ENCODE data around the gene CARS2.
A peak's percentile ranks its signal among the peaks of the same experiment; 100 is the strongest.
"Not testable (repeated sequence)": the region's sequence is repeated elsewhere in the genome, so short reads cannot be mapped to it uniquely, and the experiment has no call there.

Gene CARS2, protein sequence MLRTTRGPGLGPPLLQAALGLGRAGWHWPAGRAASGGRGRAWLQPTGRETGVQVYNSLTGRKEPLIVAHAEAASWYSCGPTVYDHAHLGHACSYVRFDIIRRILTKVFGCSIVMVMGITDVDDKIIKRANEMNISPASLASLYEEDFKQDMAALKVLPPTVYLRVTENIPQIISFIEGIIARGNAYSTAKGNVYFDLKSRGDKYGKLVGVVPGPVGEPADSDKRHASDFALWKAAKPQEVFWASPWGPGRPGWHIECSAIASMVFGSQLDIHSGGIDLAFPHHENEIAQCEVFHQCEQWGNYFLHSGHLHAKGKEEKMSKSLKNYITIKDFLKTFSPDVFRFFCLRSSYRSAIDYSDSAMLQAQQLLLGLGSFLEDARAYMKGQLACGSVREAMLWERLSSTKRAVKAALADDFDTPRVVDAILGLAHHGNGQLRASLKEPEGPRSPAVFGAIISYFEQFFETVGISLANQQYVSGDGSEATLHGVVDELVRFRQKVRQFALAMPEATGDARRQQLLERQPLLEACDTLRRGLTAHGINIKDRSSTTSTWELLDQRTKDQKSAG

DNA sequence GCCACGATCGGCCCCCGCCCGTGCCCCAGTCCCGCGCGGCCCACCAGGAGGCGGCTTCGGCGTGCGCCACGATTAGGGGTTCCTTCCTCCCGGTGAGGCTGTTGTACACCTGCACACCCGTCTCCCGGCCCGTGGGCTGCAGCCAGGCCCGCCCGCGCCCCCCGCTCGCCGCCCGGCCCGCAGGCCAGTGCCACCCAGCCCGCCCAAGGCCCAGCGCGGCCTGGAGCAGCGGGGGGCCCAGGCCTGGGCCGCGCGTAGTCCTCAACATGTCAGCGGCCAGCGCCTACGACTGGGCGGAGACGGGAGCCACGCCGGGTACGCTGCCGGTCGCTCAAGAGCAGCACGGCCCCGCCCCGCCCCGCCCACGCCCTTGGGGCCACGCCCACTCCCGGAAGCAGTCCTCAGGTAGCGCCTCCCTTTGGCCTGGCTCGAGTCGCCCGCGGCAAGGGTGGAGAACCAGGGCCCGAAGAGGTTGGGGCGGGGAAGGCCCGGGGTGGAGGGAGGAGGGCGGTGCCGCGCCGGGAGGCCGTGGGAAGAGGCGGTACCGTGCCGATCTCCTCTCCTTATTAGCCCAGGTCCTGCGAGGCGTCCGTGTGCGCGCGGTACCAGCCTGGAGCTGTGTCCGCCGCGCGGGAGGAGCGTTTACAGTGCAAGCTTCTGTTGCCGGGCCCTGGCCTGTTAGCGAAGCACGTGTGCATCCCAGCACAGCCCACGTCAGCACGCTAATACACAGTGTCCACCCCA lies at the start of gene CARS2:
Gene CARS2, minus strand, starts transcription at position 291 of the 744 bp plus-strand sequence. Its CDS starts 23 bp downstream, at position 268.
- peak; percentile 93 for DNase-seq

DNA sequence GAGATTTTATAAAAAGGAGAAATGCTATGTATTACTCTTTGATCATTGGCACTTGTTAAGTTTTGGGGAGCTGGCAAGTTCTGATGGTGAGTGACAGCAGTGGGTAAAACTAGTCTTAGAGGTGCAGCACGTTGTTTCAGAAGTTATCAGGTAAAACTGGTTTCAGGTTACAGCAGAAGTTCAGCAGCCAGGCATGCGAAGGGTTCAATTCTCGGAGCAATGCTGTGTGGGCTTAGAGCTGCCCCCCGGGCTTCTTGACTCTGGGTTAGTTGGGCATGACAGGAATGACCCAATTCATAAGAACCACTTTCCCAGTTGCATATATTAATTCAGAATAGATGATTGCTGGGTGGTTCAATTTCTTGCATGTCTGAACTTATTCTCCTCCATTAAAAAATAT lies 42.4 kb upstream of the CARS2 start:
- DNase-seq, result no peak

DNA sequence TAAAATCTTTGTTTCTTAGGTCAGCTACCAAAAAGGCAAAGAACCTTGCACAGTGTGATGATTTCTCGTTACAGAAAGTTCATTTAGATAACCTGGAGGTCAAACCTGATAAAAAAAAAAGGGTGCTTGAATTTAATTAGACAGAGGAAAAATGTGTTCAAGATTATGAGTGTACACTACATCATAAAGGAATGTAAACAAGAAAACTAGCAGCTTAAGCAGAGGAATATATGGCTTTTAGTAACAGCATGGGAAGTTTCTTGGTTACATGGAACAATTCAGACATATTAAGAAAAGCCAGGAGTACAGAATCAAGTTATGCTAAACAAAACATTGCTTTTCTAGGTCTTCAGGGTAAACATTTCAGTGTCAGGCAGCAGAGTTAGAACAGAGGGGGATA lies 40.5 kb upstream of the CARS2 start:
- no peak for DNase-seq

DNA sequence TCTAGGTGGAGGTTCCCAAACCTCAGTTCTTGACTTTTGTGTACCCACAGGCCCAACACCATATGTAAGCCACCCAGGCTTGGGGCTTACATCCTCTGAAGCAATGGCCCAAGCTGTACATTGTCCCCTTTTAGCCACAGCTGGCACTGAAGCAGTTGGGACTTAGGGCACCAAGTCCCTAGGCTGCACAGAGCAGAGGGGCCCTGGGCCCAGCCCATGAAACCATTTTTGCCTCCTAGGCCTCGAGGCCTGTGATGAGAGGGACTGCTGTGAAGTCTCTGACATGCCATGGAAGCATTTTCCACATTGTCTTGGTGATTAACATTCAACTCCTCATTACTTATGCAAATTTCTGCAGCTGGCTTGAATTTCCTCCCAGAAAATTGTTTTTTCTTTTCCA lies 37.8 kb upstream of the CARS2 start:
- DNase-seq, result no peak

DNA sequence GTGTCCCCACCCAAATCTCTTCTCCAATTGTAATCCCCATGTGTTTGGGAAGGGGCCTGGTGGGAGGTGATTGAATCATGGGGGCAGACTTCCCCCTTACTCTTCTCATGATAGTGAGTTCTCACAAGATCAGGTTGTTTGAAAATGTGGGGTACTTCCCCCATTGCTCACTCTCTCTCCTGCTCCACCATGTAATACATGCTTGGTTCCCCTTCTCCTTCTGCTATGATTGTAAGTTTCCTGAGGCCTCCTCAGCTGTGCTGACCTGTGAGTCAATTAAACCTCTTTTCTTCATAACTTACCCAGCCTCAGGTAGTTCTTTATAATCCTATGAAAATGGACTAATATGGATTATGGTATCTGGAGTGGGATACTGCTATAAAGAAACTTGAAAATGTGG lies 31.6 kb upstream of the CARS2 start:
- DNase-seq, result no peak

DNA sequence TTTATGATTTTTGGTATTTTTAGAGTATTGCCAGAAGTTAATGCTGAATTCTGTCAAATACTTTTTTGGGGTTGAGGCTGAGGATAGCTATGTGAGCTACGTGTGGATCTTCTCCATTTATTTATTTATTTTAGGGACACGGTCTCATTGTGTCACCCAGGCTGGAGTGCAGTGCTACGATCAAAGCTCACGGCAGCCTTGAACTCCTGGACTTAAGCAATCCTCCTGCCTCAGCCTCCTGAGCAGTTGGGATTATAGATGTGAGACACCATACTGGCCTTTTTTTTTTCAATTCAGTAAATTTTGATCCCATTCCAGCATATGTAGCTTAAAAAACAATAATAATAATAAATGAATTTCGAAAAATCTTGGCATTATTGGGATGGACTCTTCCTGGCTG lies 28.6 kb upstream of the CARS2 start:
- DNase-seq, result no peak

DNA sequence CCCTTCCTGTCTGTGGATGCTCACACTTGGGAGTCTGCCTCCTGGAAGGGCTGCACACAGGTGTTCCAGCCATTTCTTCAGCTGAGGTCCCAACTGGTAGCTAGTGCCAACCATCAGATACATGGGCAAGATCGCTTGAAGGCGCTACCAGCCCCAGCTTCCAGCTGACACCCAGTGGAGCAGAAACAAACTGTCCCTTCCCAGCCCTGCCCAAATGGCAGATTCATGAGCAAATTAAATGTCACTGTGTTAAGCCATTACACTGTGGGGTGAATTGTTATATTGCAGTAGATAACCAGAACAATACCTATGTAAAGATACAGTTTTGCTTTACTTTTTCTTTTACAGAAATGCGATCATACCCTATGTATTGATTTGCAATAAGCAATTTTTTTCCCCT lies 25.2 kb upstream of the CARS2 start:
- no peak for DNase-seq

DNA sequence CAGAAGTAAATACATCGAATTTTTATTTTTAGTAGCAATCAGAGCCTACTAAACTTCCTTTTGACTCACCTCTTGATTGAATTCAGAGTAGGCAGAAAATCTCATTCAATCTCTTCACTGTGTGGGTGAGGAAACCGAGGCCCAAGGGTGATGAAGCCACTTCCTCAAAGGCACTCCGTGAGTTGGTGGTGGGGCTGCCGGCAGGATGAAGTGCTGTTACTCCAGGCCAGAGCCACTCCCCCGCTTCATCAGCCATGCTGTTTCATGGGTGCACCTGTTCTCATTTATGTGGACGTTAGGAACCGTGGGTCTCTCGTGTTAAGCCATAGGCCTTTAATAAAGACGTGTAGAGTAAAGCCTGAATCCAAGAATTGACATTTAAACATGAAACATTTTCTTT lies 20.8 kb upstream of the CARS2 start:
- DNase-seq, result peak; percentile 48

DNA sequence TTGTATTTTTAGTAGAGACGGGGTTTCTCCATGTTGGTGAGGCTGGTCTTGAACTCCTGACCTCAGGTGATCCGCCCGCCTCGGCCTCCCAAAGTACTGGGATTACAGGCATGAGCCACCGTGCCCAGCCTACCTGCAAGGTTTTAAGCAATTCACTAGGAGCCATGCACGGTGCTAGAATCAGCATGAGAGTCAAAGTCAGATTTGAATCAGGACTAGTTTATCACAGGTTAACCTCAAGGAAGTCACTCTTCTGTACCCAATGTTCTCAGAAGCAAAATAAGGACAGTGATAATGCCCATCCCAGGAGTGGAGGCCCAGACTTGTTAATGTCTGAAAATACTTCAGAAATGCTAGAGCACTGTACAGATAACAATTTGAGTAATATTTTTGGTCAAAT lies 20.2 kb upstream of the CARS2 start:
- not testable (repeated sequence) for DNase-seq

DNA sequence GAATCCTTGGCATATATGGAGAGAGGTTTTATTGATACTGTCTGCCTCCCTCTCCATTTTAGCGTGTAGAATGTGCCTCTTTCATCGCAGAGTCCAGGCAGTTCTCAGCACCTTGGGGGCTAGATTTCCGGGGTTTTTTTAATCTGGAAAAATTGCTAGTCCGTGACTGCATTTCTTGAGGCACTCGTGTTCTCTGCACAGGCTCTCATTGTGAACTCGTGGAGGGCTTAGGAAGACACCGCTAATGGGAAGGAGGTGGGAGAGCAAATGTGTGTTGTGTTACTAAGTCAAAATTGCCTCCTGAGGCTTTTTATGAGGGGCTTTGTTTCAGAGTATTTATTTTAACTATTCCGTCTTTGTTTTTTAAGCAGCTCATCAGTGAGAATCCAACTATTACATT lies 17.7 kb upstream of the CARS2 start:
- no peak for DNase-seq

DNA sequence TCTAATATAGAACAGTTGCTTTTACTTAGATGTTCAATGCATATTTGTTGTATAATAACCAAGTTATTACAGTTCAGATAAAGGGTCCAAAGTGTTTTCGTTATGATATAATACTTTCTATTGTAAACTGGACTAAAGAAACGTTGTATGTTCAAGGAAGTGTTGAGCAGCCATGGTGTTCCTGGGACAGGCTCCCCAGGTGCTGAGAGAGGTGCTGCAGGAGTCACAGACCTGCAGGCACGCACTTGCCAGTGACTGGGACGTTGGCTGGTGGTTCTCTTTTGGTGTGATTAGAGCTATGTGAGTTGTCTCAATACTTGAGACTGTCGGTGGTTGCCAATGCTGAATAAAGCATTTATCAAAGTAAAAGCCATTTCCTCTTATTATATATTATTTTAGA lies 17.1 kb upstream of the CARS2 start:
- DNase-seq, result no peak

DNA sequence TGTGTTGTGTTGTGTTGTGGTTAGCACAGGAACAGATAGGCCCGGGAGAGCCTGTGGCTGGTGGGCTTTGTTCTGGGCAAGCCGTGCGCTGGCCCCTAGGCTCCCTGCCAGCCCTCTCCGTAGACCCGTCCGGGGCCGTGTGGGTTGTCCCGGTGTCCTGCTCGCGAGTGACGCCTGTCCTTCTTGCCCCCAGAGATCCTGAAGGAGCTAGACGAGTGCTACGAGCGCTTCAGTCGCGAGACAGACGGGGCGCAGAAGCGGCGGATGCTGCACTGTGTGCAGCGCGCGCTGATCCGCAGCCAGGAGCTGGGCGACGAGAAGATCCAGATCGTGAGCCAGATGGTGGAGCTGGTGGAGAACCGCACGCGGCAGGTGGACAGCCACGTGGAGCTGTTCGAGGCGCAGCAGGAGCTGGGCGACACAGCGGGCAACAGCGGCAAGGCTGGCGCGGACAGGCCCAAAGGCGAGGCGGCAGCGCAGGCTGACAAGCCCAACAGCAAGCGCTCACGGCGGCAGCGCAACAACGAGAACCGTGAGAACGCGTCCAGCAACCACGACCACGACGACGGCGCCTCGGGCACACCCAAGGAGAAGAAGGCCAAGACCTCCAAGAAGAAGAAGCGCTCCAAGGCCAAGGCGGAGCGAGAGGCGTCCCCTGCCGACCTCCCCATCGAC lies 13.3 kb upstream of the CARS2 start:
- no peak for DNase-seq

DNA sequence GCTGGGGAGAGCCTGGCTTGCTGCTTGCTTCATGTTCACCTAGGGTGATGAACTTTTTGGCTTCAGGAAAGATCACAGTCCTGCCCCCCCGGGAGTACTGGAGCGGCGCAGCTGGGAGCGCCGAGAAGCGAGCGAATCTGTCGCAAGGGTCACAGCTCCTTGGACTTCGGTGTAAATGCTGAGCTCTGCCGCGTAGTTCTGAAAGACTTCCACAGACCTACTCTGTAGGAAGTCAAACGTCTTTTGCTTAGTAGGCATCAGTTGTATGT lies 10.3 kb upstream of the CARS2 start:
- peak; percentile 36 for DNase-seq

DNA sequence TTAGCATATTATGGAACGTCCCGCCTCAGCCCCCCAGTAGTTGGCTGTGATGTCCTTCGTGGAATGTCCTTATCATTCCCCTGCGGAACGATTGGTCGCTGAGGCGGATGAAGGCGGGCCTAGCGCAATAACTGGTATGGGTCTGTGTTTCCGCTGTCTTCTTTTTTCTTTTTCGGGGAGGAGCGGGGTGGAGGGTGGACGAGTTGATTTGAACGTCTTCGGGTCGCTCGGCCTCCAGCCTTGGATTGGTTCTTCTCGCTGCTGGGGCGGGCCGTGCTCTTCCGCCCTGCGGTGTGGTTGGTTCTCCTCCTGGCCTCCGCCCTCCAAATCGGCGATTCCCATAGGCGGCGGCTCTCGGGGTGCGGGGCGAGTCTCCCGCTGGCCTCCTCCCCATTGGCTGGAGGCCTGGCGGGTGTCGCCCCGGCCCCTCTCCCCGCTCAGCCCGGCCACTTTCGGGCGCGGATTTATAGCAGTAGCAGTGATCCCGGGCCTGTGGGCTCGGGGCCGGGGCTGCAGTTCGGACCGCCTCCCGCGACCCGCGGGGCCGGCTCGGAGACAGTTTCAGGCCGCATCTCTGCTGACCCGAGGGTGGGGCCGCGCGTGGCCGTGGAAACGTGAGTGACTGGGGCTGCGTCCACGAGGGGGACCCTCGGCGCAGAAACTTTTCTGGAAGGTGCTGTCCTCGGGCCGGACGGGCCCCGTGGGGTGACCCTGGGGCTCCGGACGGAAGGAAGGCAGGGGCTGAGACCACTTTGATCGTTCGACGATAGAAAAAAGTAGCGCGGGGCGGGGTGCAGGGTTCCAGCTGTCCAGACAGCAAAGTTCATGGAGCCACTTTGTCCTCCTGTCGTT lies 9.7 kb upstream of the CARS2 start:
- peak; percentile 96 for DNase-seq

DNA sequence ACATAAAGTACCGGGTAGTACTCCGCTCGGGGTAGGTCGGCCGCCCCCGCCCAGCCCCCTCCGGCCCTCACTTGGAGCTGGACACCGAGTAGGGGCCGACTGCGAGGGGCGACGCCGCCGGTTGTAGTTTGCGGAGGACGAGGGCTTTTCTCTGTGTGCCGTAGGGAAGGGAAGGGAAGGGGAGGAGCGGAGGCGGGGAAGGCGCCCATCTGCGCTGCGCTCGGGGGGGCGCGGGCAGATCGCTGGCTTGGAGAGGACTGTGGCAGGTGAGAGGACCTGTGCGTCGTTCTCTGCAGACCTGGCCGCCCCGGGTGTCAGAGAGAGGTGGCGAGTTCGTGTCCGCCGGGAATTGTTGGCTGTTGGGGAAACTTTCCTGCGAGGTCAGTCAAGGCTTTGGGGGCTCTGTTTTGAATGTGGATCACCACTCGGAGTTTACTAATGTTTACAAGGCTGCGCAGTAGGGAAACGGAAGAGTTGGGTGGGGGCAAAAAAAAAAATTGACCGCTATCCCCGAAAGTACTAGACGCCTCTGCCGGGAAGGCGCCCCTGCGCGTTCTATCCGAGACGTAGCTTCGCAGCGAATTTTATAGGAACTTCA lies 9.0 kb upstream of the CARS2 start:
- peak; percentile 71 for DNase-seq

DNA sequence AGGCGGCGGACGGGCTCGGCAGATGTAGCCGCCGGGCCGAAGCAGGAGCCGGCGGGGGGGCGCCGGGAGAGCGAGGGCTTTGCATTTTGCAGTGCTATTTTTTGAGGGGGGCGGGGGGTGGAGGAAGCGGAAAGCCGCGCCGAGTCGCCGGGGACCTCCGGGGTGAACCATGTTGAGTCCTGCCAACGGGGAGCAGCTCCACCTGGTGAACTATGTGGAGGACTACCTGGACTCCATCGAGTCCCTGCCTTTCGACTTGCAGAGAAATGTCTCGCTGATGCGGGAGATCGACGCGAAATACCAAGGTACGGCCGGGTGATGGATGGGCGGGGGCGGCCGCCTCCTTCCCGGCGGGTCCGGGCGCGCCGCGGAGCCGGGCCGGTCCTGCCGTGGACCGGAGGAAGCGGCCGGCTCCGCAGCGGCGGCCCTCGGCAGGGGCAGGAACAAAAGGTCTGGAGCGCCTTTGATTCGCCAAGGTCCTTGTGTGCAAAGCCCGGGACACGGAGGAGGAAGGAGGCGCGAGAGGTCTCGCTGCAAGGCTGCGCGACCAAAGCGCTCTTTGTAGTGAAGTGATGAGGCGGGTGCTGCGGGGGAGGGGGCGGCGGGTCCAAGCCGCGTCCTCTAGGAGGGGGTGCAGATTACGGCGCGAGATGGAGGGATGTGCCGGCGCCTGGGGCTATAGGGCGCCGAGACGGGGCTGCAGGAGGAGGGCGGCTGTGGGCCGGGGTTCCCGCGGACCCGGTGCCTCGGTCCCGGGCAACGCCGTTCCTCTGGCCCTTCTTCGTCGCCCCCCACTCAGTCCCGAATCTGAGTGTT lies 8.3 kb upstream of the CARS2 start:
- peak; percentile 61 for DNase-seq

DNA sequence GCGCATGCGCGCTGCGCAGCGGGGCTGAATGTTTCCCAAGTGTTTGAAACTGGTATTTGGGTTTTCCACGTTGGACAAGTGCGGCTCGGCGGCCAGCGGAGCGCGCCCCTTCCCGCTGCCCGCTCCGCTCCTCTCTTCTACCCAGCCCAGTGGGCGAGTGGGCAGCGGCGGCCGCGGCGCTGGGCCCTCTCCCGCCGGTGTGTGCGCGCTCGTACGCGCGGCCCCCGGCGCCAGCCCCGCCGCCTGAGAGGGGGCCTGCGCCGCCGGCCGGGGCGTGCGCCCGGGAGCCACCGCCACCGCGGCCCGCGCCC lies 7.7 kb upstream of the CARS2 start, which contains the start of gene ING1:
Gene ING1, plus strand, starts transcription at position 59 of the 311 bp plus-strand sequence. CDS start 450 bp downstream, outside the sequence.
- DNase-seq, result peak; percentile 47

DNA sequence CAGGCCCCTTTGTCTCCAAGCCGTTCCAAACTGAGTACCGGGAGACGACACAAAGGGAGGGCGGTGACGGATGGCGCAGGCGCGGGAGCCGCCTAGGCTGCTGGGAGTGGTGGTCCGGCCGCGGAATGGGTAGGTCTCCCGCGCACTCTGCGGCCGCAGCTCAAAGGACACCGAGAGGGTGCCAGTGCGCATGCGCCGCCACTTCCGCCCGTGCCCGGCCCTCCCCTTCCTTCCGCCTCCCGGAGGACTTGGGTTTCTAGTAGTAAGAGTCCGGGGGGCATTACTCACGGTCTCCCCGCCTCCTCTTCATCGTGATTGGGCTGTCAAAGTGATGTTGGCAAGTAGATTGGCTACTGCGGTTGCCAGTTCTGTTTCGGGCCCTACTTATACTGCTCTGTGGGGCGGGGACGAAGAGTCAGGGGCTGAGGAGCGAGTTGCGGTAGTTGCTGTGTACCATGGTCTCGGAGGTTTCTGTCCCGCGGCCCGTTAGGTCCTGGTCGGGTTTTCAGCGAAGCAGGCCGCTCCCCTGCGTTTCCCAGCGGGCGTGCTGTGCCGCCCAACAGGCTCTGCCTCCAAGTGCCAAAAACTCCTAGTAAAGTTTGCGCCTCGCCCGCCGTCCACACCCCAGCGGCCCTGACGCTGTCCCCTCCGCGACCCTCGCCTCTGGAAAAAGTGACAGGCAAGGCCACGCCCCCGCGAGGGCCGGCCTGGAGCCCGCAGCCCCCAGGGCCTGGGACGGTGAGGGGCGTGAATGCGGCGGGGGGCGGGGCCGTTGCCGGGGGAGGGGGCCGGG lies 7.1 kb upstream of the CARS2 start:
- peak; percentile 93 for DNase-seq

DNA sequence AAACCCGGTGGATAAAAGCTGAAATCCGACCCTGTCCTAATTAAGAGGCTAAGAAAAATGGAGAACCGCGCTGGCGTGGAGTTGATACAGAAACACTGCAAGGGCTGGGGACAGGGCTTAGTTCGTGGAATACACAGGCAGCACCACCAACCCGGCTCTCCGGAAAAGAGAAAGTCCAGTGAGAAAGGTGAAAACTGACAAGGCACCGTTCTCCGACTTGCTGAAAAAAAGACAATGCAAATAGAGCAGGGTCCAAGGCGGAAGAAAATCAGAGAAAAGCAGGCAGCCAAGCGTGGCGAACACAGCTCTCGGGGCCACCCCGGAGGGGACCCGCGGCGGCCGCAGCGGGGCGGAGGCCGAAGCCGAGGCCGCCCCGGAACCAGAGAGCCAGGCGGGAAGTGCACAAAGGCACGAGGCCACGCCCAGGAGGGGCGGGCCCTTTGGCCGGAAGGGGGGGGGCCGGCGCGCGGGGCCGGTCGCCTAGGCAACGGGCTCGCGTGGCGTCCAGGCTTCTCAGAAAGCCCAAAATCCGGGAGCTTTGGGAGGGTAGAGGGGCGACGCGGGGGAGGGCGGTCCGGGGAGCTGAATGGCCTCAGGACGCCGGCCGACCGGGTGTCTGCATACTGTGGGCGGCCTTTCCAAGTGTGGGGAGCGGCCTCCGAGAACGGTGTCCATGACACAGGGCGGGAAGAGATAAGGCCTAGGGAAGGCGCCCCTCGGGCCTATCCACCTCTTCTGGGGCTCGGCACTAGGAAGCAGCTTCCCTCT lies 6.3 kb upstream of the CARS2 start:
- DNase-seq, result peak; percentile 85
